ENCODE results near the gene PHF23.

The PHF23 gene

GRCh38 chr17:7249830-7250229 is 10.6 kb upstream of the PHF23 start:
- no peak for TF ChIP-seq FOXP2 (optimal IDR thresholded peaks at IDR 0.05; ENCODE audit: borderline replicate concordance, extremely low read depth, extremely low read length, insufficient read depth)
- no peak for TF ChIP-seq REST (IDR thresholded peaks at IDR 0.05; ENCODE audit: insufficient read depth in 1 of 2, low read depth in 2 of 2, low read length in 2 of 2)
- no peak for TF ChIP-seq SIN3A (IDR thresholded peaks at IDR 0.05; ENCODE audit: borderline replicate concordance, insufficient read depth, low read length)
- no peak for TF ChIP-seq POLR2AphosphoS5 (IDR thresholded peaks at IDR 0.05; ENCODE audit: low read depth, low read length)
- no peak for TF ChIP-seq TAF1 (IDR thresholded peaks at IDR 0.05; ENCODE audit: borderline replicate concordance, insufficient read depth, low read length)

- TF ChIP-seq REST (IDR thresholded peaks at IDR 0.05; ENCODE audit: insufficient read depth in 1 of 2, low read depth in 2 of 2, low read length in 2 of 2) = no peak
- TF ChIP-seq TAF1 (IDR thresholded peaks at IDR 0.05; ENCODE audit: borderline replicate concordance, insufficient read depth, low read length) = no peak
- TF ChIP-seq POLR2AphosphoS5 (IDR thresholded peaks at IDR 0.05; ENCODE audit: low read depth, low read length) = no peak
- no peak for TF ChIP-seq FOXP2 (optimal IDR thresholded peaks at IDR 0.05; ENCODE audit: borderline replicate concordance, extremely low read depth, extremely low read length, insufficient read depth)
- TF ChIP-seq SIN3A (IDR thresholded peaks at IDR 0.05; ENCODE audit: borderline replicate concordance, insufficient read depth, low read length) = no peak
Measured at GRCh38 chr17:7249214-7249613, 10.0 kb upstream of the PHF23 start.

- TF ChIP-seq POLR2AphosphoS5 (IDR thresholded peaks at IDR 0.05; ENCODE audit: low read depth, low read length) (no peak), REST (IDR thresholded peaks at IDR 0.05; ENCODE audit: insufficient read depth in 1 of 2, low read depth in 2 of 2, low read length in 2 of 2) (no peak)
Measured at GRCh38 chr17:7248796-7249195, 9.5 kb upstream of the PHF23 start.

GRCh38 chr17:7246779-7247178 is 7.5 kb upstream of the PHF23 start:
- TF ChIP-seq POLR2AphosphoS5 (IDR thresholded peaks at IDR 0.05; ENCODE audit: low read depth, low read length) (no peak), TAF1 (IDR thresholded peaks at IDR 0.05; ENCODE audit: borderline replicate concordance, insufficient read depth, low read length) (no peak), FOXP2 (optimal IDR thresholded peaks at IDR 0.05; ENCODE audit: borderline replicate concordance, extremely low read depth, extremely low read length, insufficient read depth) (no peak), REST (IDR thresholded peaks at IDR 0.05; ENCODE audit: insufficient read depth in 1 of 2, low read depth in 2 of 2, low read length in 2 of 2) (no peak), SIN3A (IDR thresholded peaks at IDR 0.05; ENCODE audit: borderline replicate concordance, insufficient read depth, low read length) (no peak)

GRCh38 chr17:7243453-7243729 is 4.1 kb upstream of the PHF23 start:
- TF ChIP-seq SIN3A (IDR thresholded peaks at IDR 0.05; ENCODE audit: borderline replicate concordance, insufficient read depth, low read length) = no peak
- TF ChIP-seq FOXP2 (optimal IDR thresholded peaks at IDR 0.05; ENCODE audit: borderline replicate concordance, extremely low read depth, extremely low read length, insufficient read depth) = no peak
- no peak for TF ChIP-seq REST (IDR thresholded peaks at IDR 0.05; ENCODE audit: insufficient read depth in 1 of 2, low read depth in 2 of 2, low read length in 2 of 2)
- TF ChIP-seq POLR2AphosphoS5 (IDR thresholded peaks at IDR 0.05; ENCODE audit: low read depth, low read length) = no peak
- TF ChIP-seq TAF1 (IDR thresholded peaks at IDR 0.05; ENCODE audit: borderline replicate concordance, insufficient read depth, low read length) = no peak

Data from PFSK-1 (cell line).